C1 segment of cervical spinal cord (tissue), 14 donors: ENCODE data around the gene OR5K2.

Source experiments
- DNase-seq, 14 donors: peaks; one replicate each; lab custom pipeline; 2025; lab: John Stamatoyannopoulos, UW

Gene OR5K2

GRCh38 chr3:98522544-98523281 lies 25.2 kb downstream of the OR5K2 start, which contains the start of gene CLDND1:
Gene CLDND1, minus strand, starts transcription at chr3:98522902. Its CDS starts 1,478 bp downstream, at chr3:98521424.
- peak; percentile 69 to 100 (median 96) for DNase-seq

- DNase-seq: no peak
Measured at GRCh38 chr3:98525494-98525893, 28.0 kb downstream of the OR5K2 start.

GRCh38 chr3:98528474-98529346 lies 31.2 kb downstream of the OR5K2 start:
- no peak for DNase-seq

GRCh38 chr3:98529856-98530459 lies 32.5 kb downstream of the OR5K2 start:
- no peak for DNase-seq

- no peak for DNase-seq
Measured at GRCh38 chr3:98530676-98531075, 33.2 kb downstream of the OR5K2 start.

GRCh38 chr3:98531622-98532274 lies 34.3 kb downstream of the OR5K2 start, which contains the start of gene GPR15:
Gene GPR15, plus strand, starts transcription at chr3:98531978. Its CDS starts 56 bp downstream, at chr3:98532034.
- DNase-seq: no peak

- DNase-seq: no peak
Measured at GRCh38 chr3:98532275-98532637, 34.8 kb downstream of the OR5K2 start.

- no peak for DNase-seq
Measured at GRCh38 chr3:98532709-98533571, 35.5 kb downstream of the OR5K2 start.

- DNase-seq: no peak
Measured at GRCh38 chr3:98534168-98534567, 36.7 kb downstream of the OR5K2 start.

GRCh38 chr3:98534734-98535133 lies 37.3 kb downstream of the OR5K2 start:
- DNase-seq: no peak

- DNase-seq: no peak
Measured at GRCh38 chr3:98536456-98537017, 39.1 kb downstream of the OR5K2 start.

GRCh38 chr3:98540346-98540745 lies 42.9 kb downstream of the OR5K2 start:
- no peak for DNase-seq

- no peak for DNase-seq
Measured at GRCh38 chr3:98541695-98542094, 44.2 kb downstream of the OR5K2 start.

GRCh38 chr3:98542623-98543022 lies 45.1 kb downstream of the OR5K2 start:
- DNase-seq: no peak

GRCh38 chr3:98545940-98546339 lies 48.5 kb downstream of the OR5K2 start:
- no peak for DNase-seq
